Effector CD8-positive, alpha-beta T cell (primary cell): Measurements from ENCODE around the gene MOV10.
A peak's percentile ranks its signal among the peaks of the same experiment; 100 is the strongest.

Experiments
- DNase-seq: peaks from one replicate; lab custom pipeline; 2025; lab: John Stamatoyannopoulos, UW

The MOV10 gene

GRCh38 chr1:112698366-112699310, 24.2 kb downstream of the MOV10 start:
- no peak for DNase-seq

GRCh38 chr1:112699425-112700144, 25.1 kb downstream of the MOV10 start:
- DNase-seq = no peak

GRCh38 chr1:112700290-112701226, 26.1 kb downstream of the MOV10 start:
- DNase-seq = peak; percentile 63

DNA sequence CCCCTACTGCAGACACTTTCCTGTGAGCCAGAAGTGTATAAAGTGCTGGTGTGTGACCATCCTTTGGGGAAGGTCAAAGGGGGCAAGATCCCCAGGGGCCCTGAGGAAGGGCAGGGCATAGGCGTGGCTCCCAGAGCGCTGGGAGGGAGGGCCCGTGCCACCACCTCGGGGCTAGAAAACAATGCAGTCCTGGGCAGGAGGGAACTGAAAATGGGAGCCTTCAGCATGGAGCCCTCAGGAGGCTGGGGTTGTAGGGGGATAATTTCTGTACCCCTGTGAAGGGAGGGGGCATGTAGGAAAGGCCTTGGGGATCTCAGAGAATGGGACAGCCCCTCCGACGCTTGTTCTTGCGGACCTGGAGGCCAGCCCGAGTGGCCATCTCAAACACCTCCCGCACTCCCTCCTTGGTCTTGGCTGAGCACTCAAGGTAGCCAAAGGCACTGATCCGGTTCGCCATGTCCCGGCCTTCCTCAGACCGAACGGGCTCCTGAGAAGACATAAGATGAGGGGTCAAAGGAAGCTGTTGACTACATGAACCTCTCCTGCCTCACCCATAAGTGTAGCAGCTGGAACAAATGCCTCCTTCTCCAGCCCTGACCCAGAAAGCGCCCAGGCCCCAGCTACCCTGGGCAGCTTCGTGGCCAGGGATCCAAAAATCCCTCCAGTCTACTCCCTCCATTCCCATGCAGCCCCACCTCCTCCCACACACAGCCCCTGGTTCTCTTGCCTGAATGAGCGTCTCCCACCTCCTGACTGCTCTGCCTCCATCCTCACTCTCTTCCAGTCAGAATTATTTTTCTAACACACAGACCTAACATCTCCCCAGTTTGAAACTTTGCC, 27.0 kb downstream of the MOV10 start:
- no peak for DNase-seq

- DNase-seq = no peak
Observed at GRCh38 chr1:112702067-112702395, 27.6 kb downstream of the MOV10 start.

DNA sequence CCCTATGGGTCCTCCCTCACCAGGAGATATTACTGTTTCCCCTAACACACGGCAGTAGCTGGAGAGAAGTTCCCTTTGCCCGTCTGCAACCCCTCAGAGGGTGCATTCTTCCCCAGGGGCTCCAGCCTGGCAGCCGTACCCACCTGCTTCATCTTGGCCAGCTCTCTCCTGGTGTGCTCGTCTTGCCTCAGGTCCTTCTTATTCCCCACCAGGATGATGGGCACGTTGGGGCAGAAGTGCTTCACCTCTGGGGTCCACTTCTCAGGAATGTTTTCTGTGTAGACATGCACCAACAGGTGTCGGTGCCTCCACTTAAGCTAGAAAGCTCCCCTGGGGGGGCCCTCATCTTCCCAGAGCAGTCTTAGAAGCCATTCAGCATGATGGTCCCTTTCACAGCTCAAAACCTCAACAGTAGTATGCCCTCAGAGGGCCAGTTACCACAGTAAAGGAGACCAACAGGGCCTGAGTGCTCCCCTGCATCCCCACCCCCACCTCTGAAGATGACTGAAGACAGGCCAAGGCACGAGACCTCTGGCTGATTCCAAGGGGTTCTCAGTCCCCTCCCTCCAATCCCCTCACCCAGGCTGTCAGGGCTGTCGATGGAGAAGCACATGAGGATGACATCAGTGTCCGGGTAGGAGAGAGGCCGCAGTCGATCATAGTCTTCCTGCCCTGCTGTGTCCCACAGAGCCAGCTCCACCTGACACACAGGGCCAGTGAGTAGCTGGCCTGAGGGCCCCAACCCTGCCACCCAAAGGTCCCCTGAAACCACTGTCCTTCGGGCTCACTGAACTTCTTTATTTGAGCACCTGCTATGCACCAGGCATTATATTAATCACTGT, 28.2 kb downstream of the MOV10 start:
- DNase-seq = no peak

DNA sequence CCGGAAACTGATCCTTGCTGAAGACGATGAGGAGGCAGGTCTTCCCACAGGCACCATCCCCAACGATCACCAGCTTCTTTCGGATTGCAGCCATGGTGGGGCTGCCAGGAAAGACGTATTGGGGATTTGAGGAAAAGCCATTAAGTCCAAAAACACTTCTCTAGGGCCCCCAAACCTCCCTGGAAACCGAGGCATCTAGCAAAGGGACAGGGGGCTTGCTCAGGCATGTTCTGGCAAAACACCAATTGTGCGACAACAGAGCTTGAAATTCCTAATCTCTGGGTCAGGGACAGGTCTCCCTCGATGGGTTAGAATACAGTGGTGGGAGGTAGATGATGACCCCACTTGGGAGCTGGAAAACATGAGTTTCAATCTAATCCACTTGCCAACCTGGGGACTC, 29.2 kb downstream of the MOV10 start:
- DNase-seq = no peak

- no peak for DNase-seq
Observed at GRCh38 chr1:112704391-112704933, 30.0 kb downstream of the MOV10 start.

- no peak for DNase-seq
Observed at GRCh38 chr1:112704934-112705627, 30.6 kb downstream of the MOV10 start.

- peak; percentile 27 for DNase-seq
Observed at GRCh38 chr1:112706505-112707220, 32.2 kb downstream of the MOV10 start, which contains the start of gene RHOC. TSS of gene RHOC (minus strand) at chr1:112707127. CDS start at chr1:112703799, 3,328 bp downstream.

DNA sequence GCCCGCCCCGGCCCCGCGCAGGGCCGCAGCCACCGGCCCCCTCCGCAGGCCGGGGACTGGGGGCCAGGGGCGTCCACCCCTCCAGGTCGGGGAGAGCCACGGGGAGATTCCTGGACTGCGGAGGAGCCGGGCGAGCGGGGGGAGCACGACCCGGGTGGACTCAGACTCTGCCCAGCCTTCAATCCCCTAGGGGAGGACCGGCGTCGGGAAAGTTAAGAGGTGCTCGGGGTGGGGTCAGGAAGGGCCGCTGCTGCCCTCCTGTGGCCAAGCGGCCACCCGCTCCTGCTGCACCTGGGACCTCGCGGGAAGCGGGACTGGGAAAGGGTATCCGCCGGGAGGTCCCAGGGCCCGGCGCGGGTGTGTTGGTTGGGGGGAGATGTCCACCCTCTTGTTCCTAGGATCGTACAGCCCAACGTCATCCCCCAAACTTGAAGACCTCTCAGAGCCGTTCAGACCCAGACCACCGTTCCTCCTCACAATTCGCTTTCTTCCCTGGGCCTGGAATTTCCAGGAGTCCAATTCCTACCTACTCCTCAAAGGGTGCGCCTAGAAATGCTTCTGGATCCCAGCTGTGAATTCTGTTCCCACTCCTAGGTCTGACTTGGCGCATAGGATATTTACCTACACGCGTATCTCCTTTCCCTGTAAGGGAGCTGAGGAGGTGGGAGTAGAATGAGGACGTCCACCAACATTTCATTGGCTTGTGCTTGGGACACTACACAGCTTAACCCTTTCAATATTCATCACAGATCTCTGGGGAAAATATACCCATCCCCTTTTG, 33.0 kb downstream of the MOV10 start:
- DNase-seq = peak; percentile 36

- DNase-seq = no peak
Observed at GRCh38 chr1:112708002-112708448, 33.6 kb downstream of the MOV10 start.

DNA sequence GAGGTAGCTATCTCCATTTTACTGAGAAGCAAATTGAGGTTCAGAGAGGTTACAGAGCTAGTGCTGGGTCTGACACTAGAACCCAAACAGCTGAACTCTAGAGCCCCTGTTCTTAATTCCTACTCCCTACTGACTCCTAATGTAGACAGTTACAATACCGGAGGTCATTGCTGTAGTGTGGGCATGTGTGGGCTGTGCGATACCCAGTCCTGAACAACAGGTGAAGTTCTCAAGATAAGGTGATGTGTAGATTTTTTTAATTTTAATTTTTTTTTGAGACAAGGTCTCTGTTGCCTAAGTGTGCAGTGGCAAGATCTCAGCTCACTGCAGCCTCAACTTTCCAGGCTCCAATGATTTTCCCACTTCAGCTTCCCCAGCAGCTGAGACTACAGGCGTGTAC, 34.0 kb downstream of the MOV10 start:
- DNase-seq = no peak

GRCh38 chr1:112710159-112710558, 35.7 kb downstream of the MOV10 start:
- no peak for DNase-seq

DNA sequence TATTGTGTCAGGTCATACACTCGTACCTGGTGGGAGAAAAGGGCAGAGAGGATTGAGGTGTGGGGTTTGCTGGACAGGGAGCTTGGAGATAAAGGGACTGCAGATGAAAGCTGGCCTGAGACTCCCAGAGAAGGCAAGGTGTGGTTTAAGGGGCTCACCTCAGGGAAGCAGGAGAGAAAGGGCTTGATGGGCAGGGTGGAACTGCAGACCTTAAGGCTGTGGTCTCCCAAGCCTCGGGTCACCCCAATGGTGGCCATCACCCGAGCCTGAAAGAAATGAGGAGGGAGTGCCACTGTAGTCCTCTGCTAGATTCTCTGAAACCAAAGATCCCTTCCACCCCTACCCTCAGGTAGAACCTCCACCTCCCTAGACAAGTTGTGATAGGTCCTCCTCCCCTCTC, 36.1 kb downstream of the MOV10 start:
- DNase-seq = no peak

DNA sequence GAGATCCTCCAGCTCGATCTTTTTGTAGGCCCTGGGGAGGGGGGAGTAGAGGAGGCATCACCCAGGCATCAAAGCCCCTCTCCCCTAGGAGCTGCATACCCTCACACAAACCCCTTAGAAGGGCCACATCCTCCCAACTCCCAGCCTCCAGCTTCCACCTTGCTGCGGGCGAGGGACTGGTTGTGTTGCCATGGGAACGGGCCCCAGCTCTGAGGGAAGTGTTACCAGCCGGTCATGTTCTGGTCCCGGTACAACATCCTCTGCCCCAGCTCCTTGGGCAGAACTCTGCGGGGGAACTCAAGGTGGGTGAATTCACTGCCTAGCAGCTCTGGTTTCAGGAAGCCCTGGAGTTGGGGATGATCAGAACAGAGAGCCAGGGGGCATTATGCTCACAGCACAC, 36.6 kb downstream of the MOV10 start:
- DNase-seq = no peak

DNA sequence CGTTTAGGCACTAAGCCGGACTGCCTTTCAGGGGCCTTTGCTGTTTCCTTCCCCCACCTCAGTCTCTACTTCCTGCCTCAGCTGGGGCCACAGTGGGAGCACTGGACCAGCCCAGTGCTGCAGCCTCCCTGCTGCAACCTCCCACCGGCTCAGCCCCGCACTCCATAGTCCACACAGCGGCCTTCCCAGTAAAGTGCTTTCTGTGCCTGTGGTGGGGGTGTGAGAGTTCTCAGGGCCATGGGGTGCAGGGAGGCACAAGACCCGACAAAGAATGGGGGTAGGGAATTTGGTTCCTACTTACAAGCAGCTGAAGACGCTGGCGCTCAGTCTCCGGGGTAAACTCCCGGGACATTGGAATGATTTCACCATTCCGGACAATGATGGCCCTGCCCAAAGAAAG, 37.2 kb downstream of the MOV10 start:
- no peak for DNase-seq

DNA sequence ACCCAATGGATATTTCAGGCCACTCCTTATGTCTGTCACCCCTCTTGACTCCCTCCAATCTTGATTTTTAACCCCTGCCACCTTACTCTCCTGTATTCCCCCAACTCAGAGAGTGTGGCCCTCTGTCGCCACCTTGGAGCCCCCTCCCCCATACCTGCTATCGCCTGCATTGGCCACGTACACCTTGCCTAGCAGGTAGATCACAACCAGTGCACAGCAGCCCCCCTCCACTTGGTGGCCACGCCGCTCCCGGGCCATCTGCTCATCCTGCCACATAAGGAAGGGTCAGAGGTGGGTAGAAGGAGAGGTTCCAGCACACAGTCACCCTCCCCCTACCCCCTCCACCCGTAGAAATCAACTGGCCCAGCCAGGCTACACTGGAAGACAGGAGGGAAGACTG, 37.7 kb downstream of the MOV10 start:
- no peak for DNase-seq
